IMR-90 (cell line): ENCODE measurements around the gene RAB11FIP4. TPM values are rescaled to one million over a fixed set of nuclear protein-coding genes. Genes with fewer than 3 reads are reported as not detected.

ENCODE experiments used
- ATAC-seq: fragments of 200-7000 bp; cut with Tn5 transposase; 2 replicates; pipeline ENCODE4 v1.9.1; 2020; ENCODE audit warnings: low read depth, mild to moderate bottlenecking, moderate library complexity
- BruUV-seq: library from RNA; stranded (reverse); fragments of 400-500 nt; replicated peaks from 2 replicates; lab custom pipeline; 2021; lab: Mats Ljungman, UMichigan
- CTCF ChIA-PET: fragments of 300-600 bp; formaldehyde crosslinking; extraction: SDS; loops from one replicate; lab custom pipeline; 2021; ENCODE audit warnings: antibody characterized with exemption; lab: Yijun Ruan, JAX
- POLR2A ChIA-PET: fragments of 300-600 bp; sonication (Branson Sonifier 250); formaldehyde crosslinking; loops from one replicate; lab custom pipeline; 2022; ENCODE audit warnings: antibody characterized with exemption; ENCODE audit not compliant: unreplicated experiment; lab: Charles Lee
- DNase-seq: peaks from one replicate; pipeline ENCODE4 v3.0.0; 2013
- H2AFZ ChIP-seq: replicated peaks from 2 replicates; pipeline ENCODE3; 2013; ENCODE audit warnings: low read length, mild to moderate bottlenecking; ENCODE audit not compliant: poor library complexity
- H2AK5ac ChIP-seq: 2 replicates; pipeline ENCODE4 v1.6.1; 2013; ENCODE audit warnings: low read depth, low read length, inconsistent platforms
- H2AK9ac ChIP-seq: replicated peaks from 2 replicates; pipeline ENCODE3; 2013; ENCODE audit warnings: mild to moderate bottlenecking, low read depth, low read length, moderate library complexity; ENCODE audit not compliant: poor library complexity
- H2BK120ac ChIP-seq: 2 replicates; pipeline ENCODE4 v1.6.1; 2013; ENCODE audit warnings: low read depth, low read length, inconsistent platforms
- H2BK15ac ChIP-seq: 3 replicates; pipeline ENCODE4 v1.6.1; 2013; ENCODE audit warnings: low read depth, low read length, inconsistent platforms
- H2BK20ac ChIP-seq: 2 replicates; pipeline ENCODE4 v1.6.1; 2013; ENCODE audit warnings: low read depth, mild to moderate bottlenecking, inconsistent platforms, low read length, moderate library complexity
- H2BK5ac ChIP-seq: 2 replicates; pipeline ENCODE4 v1.6.1; 2013; ENCODE audit warnings: mild to moderate bottlenecking, low read depth, low read length, inconsistent platforms; ENCODE audit not compliant: poor library complexity, severe bottlenecking
- H3K14ac ChIP-seq: replicated peaks from 2 replicates; pipeline ENCODE4 v1.6.1; 2013; ENCODE audit warnings: low read depth, low read length, inconsistent platforms
- H3K18ac ChIP-seq: 2 replicates; pipeline ENCODE4 v1.6.1; 2013; ENCODE audit warnings: low read depth, low read length, control low read depth
- H3K23ac ChIP-seq: 2 replicates; pipeline ENCODE4 v1.6.1; 2013; ENCODE audit warnings: low read depth, low read length, inconsistent platforms
- H3K27ac ChIP-seq: 2 replicates; pipeline ENCODE4 v1.5.1; 2013; ENCODE audit warnings: mild to moderate bottlenecking, control low read depth, low read length; ENCODE audit not compliant: insufficient read depth
- H3K27me3 ChIP-seq: 2 replicates; pipeline ENCODE4 v1.6.1; 2013; ENCODE audit warnings: low read length; ENCODE audit not compliant: control insufficient read depth, insufficient read depth
- H3K36me3 ChIP-seq: 2 replicates; pipeline ENCODE4 v1.6.1; 2013; ENCODE audit warnings: low read length, mixed read lengths; ENCODE audit not compliant: control insufficient read depth, insufficient read depth
- H3K4ac ChIP-seq: 2 replicates; pipeline ENCODE4 v1.6.1; 2013; ENCODE audit warnings: low read depth, low read length, inconsistent platforms
- H3K4me1 ChIP-seq: 2 replicates; pipeline ENCODE4 v1.6.1; 2013; ENCODE audit warnings: low read length, mixed read lengths; ENCODE audit not compliant: control insufficient read depth, insufficient read depth
- H3K4me2 ChIP-seq: 2 replicates; pipeline ENCODE4 v1.6.1; 2013; ENCODE audit warnings: low read depth, mild to moderate bottlenecking, control low read depth, low read length, moderate library complexity
- H3K4me3 ChIP-seq: 2 replicates; pipeline ENCODE4 v1.5.1; 2013; ENCODE audit warnings: low read depth, mild to moderate bottlenecking, control low read depth, low read length, moderate library complexity; ENCODE audit not compliant: insufficient read depth
- H3K56ac ChIP-seq: 2 replicates; pipeline ENCODE4 v1.6.1; 2013; ENCODE audit warnings: low read length, inconsistent platforms; ENCODE audit not compliant: insufficient read depth; ENCODE audit errors: extremely low read depth
- H3K79me1 ChIP-seq, 2 experiments: 2 replicates each; pipeline ENCODE4 v1.6.1; 2013; ENCODE audit warnings: low read length in 2 of 2, inconsistent platforms in 1 of 2, low read depth in 1 of 2
- H3K9ac ChIP-seq: 2 replicates; pipeline ENCODE4 v1.6.1; 2013; ENCODE audit warnings: low read depth, low read length, control low read depth
- H3K9me1 ChIP-seq: 2 replicates; pipeline ENCODE4 v1.6.1; 2013; ENCODE audit warnings: low read length, inconsistent platforms; ENCODE audit not compliant: insufficient read depth
- H3K9me3 ChIP-seq: 2 replicates; pipeline ENCODE4 v1.6.1; 2013; ENCODE audit warnings: low read length; ENCODE audit not compliant: control insufficient read depth, insufficient read depth
- H4K20me1 ChIP-seq: 2 replicates; pipeline ENCODE4 v1.6.1; 2013; ENCODE audit warnings: low read length, inconsistent platforms; ENCODE audit not compliant: insufficient read depth
- H4K5ac ChIP-seq: 2 replicates; pipeline ENCODE4 v1.6.1; 2013; ENCODE audit warnings: mild to moderate bottlenecking, low read depth, low read length, control low read depth
- H4K8ac ChIP-seq, 2 experiments: 2 replicates each; pipeline ENCODE4 v1.6.1; 2013; ENCODE audit warnings: low read depth in 2 of 2, low read length in 2 of 2, control low read depth in 1 of 2, inconsistent platforms in 1 of 2
- H4K91ac ChIP-seq: 2 replicates; pipeline ENCODE4 v1.6.1; 2013; ENCODE audit warnings: low read depth, low read length, inconsistent platforms; ENCODE audit not compliant: insufficient read depth
- MXI1 ChIP-seq: IDR thresholded peaks from 2 replicates; pipeline ENCODE4 v1.6.1; 2012; ENCODE audit warnings: low read depth, mild to moderate bottlenecking, low read length, moderate library complexity, borderline replicate concordance
- NFE2L2 ChIP-seq: fragments of 150-350 bp; IDR thresholded peaks from 2 replicates; pipeline ENCODE4 v1.6.1; 2016; ENCODE audit warnings: low read depth, mild to moderate bottlenecking, low read length
- RAD21 ChIP-seq: IDR thresholded peaks from 2 replicates; pipeline ENCODE4 v1.6.1; 2012; ENCODE audit warnings: low read length, improper control_type of control experiment
- WGBS, 2 experiments: methylation state at CpG; one replicate each; pipeline versions ENCODE4 v1.1.5 to v1.1.7; 2013; ENCODE audit warnings: missing lambda C conversion rate in 2 of 2; ENCODE audit not compliant: insufficient read length in 1 of 2; ENCODE audit errors: extremely low coverage in 2 of 2; 5-methylcytosine and 5-hydroxymethylcytosine counted together
- dilution Hi-C: fragments of 300-500 bp; cut with HindIII; formaldehyde crosslinking; loops from one replicate; pipeline ENCODE4 v1.14.3; 2018; ENCODE audit warnings: low sequenced_read_pairs; ENCODE audit not compliant: unreplicated experiment
- in situ Hi-C: fragments of 300-500 bp; cut with MboI; formaldehyde crosslinking; loops from 3 replicates; pipeline ENCODE4 v1.14.3; 2019; ENCODE audit warnings: low sequenced_read_pairs, inconsistent platforms, mixed read lengths
- intact Hi-C: fragments of 100-400 bp; cut with micrococcal nuclease; formaldehyde crosslinking; loops from 2 replicates; pipeline ENCODE4 v1.10.0; 2022
- polyA plus RNA-seq, 3 experiments: library from polyadenylated mRNA; depleted of rRNA; stranded (reverse); fragments of >200 nt; gene quantifications; 2 replicates each; pipeline ENCODE4 v1.2.3, GENCODE V29; 2012; ENCODE audit warnings: low replicate concordance in 1 of 3
- total RNA-seq: library from RNA; depleted of rRNA; stranded (reverse); fragments of >200 nt; gene quantifications from 2 replicates; pipeline ENCODE4 v1.2.3, GENCODE V29; 2012

The RAB11FIP4 gene
- total and polyA plus RNA-seq, 2 of the 4 experiments (the other 2 are of a cell fraction), result 0.68 to 1.1 TPM

- no peak overlapping the region for H3K27ac ChIP-seq
- ChIA-PET POLR2A (no interaction called here), CTCF (no interaction called here)
- no peak for TF ChIP-seq MXI1
- no peak for TF ChIP-seq RAD21
- TF ChIP-seq NFE2L2, result no peak
- H2BK120ac ChIP-seq, result no peak overlapping the region
- DNase-seq (no peak), ATAC-seq (no peak)
- H3K4ac ChIP-seq, result no peak overlapping the region
- 0 out of 2 replicates have a peak overlapping the region, but pooled peaks have one; percentile 39 for H3K14ac ChIP-seq
- 86% methylated on average over 1 of the region's 13 CpGs; no CpG with 5 or more reads in 1 of the 2 experiments for WGBS, 2 experiments
- dilution Hi-C loops (no loop called here), in situ Hi-C loops (no loop called here), intact Hi-C loops (no loop called here)
- no peak overlapping the region for H3K23ac ChIP-seq
- no peak overlapping the region for H3K4me3 ChIP-seq
- no peak overlapping the region for H2BK20ac ChIP-seq
- no peaks in the 10 kb centered on the region for H3K9me3 ChIP-seq
- no TSS peak for BruUV-seq
- no peak overlapping the region for H3K4me2 ChIP-seq
- no peak overlapping the region for H2AFZ ChIP-seq
- H3K9ac ChIP-seq, result no peak overlapping the region
- H2AK9ac ChIP-seq, result no peak overlapping the region
- H2BK15ac ChIP-seq, result no peak overlapping the region
- H4K91ac ChIP-seq, result no peak overlapping the region
- no peak overlapping the region for H3K56ac ChIP-seq
- peaks cover 28% of the 10 kb centered on the region for H3K9me1 ChIP-seq
- H3K4me1 ChIP-seq, result peaks cover 32% of the 10 kb centered on the region
- no peak overlapping the region for H4K8ac ChIP-seq
- peaks cover 29% of the 10 kb centered on the region for H4K20me1 ChIP-seq
- peaks cover 16 to 82% of the 10 kb centered on the region in 2 experiments for H3K79me1 ChIP-seq
- no peak overlapping the region for H2BK5ac ChIP-seq
- H3K36me3 ChIP-seq, result peaks cover 5% of the 10 kb centered on the region; the same call in 1 of the 2 replicates
- H4K5ac ChIP-seq, result no peak overlapping the region
- no peak overlapping the region for H3K18ac ChIP-seq
- no peak overlapping the region for H2AK5ac ChIP-seq
- H3K27me3 ChIP-seq, result no peaks in the 10 kb centered on the region
Measured at GRCh38 chr17:31575043-31575442, 183.6 kb downstream of the RAB11FIP4 start.
